Fibroblast of peridontal ligament (primary cell): Measurements from ENCODE around the gene LRRC37A.
"Not testable (repeated sequence)": the region's sequence is repeated elsewhere in the genome, so short reads cannot be mapped to it uniquely, and the experiment has no call there.

Experiments
- DNase-seq: peaks from one replicate; pipeline ENCODE4 v3.0.0-alpha.2; 2010; ENCODE audit errors: extremely low read depth

The LRRC37A gene

GRCh38 chr17:46287587-46287986 is 7.3 kb upstream of the LRRC37A start:
- not testable (repeated sequence) for DNase-seq

- DNase-seq: not testable (repeated sequence)
These were observed 3.9 kb upstream of the LRRC37A start for GRCh38 chr17:46290906-46291546.

- DNase-seq: not testable (repeated sequence)
These were observed 3.3 kb upstream of the LRRC37A start for GRCh38 chr17:46291618-46292017.

GRCh38 chr17:46341220-46341619 is 46.3 kb downstream of the LRRC37A start:
- DNase-seq: not testable (repeated sequence)

GRCh38 chr17:46342131-46342530 is 47.2 kb downstream of the LRRC37A start:
- not testable (repeated sequence) for DNase-seq

- DNase-seq: not testable (repeated sequence)
These were observed 53.4 kb downstream of the LRRC37A start for GRCh38 chr17:46348345-46348744.

- DNase-seq: not testable (repeated sequence)
These were observed 54.1 kb downstream of the LRRC37A start for GRCh38 chr17:46349060-46349459.

GRCh38 chr17:46353856-46354255 is 58.9 kb downstream of the LRRC37A start:
- DNase-seq: not testable (repeated sequence)

GRCh38 chr17:46361145-46361735 is 66.3 kb downstream of the LRRC37A start:
- not testable (repeated sequence) for DNase-seq

- DNase-seq: not testable (repeated sequence)
These were observed 66.8 kb downstream of the LRRC37A start, which contains the start of gene ARL17B for GRCh38 chr17:46361755-46362154. ARL17B (minus strand) TSS chr17:46361766; CDS start chr17:46358397, 3,369 bp downstream.

GRCh38 chr17:46367520-46367919 is 72.6 kb downstream of the LRRC37A start:
- not testable (repeated sequence) for DNase-seq

- DNase-seq: not testable (repeated sequence)
These were observed 77.6 kb downstream of the LRRC37A start for GRCh38 chr17:46372236-46373229.

- DNase-seq: not testable (repeated sequence)
These were observed 78.5 kb downstream of the LRRC37A start for GRCh38 chr17:46373418-46373817.

GRCh38 chr17:46383118-46383517 is 88.2 kb downstream of the LRRC37A start:
- DNase-seq: not testable (repeated sequence)

GRCh38 chr17:46385491-46385890 is 90.6 kb downstream of the LRRC37A start:
- not testable (repeated sequence) for DNase-seq
